AML-193 (cell line): ENCODE data around the gene RASIP1.

ENCODE experiments used
- DNase-seq, 2 experiments: peaks; one replicate each; lab custom pipeline; 2025; lab: John Stamatoyannopoulos, UW

Gene RASIP1

DNA sequence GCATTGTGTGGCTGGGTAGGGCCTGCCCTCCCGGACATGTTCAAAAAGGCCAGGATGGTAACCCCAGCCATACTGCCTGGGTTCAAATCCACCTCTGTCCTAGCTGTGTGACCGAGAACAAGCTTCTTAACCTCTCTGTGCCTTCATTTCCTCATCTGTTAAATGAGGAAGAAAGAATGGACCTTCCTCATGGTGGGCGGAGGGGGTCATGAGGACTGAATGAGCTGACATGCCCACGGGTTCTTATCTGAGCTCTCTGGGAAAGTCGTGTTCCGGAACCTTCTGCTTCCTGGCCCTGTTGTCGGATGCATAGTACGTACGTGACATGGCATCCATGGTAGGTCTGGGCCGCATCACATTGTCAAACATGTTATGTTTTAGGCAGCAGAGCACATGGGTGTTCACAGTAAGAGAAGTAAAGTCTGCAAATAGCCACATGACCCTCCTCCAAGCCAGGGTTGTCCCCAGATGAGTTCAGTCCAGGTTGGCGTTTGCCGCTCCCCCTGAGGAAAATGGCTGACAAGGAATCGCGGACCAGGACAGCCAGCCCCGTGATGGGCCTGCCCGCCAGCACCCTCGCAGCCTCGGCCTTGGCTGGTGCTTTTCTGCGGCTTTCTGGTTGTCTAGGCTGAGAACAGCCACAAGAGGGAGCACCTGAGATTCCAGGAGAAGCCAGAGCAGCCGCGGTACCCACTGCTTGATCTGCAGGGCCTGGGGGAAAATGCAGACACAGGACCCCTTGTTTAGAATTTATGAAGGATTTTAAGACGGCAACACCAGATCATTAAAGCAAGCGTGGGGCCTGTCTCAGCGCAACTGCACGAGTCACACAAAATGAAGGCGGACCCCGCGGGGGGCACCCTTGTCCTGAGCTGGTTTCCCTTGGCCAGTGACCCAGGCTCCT lies 65.2 kb downstream of the RASIP1 start:
- DNase-seq: peak; percentile 56 to 60

DNA sequence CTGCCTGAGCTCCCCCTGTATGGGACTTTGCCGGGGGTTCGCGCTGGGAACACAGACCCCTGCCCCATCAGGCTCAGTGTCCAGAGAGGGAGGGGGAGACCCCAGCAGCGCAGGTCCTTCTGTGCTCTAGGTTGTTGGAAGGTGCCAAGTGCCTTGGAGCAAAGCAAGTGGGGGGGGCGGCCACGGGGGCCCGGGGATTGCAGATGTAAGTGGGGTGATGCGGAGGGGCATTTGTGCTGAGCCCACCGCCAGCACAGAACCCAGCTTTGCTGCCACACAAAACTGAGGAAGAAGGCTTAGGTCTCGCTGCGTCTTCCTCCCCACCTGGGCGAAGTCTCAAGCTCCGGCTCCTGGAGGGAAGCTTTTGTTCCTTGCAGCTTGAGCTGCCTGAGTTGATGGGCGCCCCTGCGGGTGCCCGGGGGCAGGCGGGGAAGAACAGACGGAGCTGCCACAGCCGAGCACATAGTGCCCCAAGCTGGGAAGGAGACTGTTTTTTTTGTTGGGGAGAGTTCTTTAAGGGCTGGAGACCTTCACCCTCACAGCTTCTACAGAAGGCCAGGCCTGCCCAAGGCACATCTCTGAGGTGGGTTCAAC lies 66.1 kb downstream of the RASIP1 start:
- no peak for DNase-seq

DNA sequence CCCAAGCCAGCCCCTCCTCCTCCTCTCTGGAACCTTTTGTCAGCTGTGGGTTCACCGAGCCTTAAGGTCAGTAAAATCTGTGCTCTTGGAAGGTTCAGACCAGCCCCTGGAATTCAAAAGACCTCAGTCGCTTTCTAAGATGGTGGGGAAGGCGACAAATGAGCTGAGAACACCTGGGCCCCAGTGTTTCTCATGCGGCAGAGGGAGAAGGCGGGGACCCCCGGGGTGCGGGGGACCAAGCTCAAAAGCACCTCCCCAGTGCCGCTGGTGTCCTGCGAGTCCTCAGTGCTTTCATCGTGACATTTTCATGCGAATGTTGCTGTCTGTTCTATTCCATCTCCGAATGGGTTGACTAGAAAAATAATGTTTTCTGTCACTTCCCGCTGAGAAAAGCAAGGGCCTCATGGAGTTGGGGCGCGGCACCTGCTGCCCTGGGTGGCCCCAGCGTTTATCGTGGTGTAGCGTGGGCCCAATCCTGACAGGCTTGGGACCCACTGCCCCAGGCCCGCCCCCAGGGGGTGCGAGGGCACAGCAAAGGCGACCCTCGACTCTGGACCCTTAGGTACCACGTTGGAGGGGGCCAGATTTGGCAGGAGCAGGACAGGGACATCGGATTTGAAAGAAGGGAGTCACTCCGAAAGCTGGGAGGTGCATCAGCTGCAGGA lies 66.8 kb downstream of the RASIP1 start:
- no peak for DNase-seq

DNA sequence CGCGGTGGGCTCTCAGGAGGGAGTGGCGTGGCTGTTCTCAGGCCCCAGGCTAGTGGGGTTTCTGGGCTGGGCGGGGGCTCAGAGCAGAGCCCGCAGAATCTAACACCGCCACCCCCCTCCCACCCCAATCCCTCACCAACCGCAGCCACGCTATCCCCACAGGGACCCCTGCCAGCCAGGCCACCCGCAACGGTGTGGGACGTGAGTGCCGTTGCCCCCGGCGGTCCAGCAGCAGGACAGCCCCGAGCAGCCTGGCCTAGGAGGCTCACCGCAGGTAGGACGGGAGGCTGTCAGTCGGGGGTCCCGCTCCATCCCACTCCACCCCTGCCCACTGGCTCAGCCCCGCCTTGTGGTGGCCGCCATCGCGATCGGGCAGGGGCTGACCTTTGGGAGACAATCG lies 67.4 kb downstream of the RASIP1 start, which contains the start of gene NTN5:
NTN5 (minus strand) TSS at position 24 of the 400 bp plus-strand sequence. CDS start 2,031 bp downstream, outside the sequence.
- no peak for DNase-seq

DNA sequence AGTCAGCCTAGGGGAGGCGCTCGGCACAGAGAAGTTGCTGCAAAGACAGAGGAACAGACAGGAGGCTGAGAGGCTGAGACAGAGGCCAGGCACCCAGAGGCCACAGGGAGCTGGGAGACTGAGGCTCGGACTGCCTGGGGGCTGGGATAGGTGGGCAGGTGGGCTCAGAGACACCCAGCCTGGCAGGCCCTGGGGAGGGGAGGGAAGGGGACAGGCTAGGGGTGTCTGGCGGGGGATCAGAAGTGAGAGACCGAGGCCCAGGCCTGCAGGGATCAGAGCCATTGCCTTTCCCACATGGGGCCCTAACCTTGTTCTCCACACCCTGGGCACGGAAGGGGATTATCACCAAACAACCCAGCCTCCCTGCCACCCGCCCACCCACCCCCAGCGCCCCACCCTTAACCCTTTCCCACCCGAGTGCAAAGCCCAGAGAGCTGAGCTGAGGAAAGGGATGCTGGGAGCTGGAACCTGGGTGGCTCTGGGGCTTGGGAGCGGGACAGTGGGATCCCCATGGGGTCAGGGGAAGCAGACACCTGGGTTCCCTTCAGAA lies 68.9 kb downstream of the RASIP1 start:
- no peak for DNase-seq

DNA sequence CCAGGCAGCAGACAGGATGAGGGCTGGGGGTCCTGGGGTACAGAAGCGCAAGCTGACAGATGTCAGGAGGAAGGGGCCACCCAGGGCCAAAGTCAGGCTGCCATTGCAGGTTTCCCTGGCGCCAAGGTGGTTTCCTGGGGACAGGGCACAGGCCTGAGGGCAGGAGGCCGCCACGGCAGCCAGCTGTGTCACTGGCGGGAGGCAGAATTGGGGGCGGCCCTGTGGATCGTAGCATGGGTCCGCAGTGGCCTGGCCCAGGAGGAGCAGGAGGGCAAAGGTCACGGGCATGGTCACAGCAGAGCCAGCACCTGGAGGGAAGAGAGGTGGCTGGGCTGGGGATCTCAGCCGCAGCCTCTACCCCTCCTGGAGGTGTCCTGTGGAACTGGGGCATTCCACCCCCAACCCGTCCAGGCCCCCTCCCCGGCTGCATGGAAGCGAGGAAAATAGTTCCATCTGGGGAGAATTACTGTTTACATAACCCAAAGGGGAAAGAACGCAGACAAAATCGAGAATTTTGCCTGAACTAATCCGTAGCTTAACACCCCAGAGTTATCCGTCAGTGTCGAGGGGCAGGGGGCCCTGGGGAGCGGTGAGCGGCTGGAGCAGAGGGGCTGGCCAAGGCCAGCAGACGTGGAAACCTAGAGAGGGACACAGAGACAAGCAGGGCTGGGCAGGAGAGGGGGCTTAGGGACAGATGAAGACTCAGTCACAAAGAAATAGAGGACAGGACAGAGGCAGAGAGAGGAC lies 69.5 kb downstream of the RASIP1 start:
- no peak for DNase-seq
